K562 (cell line): ENCODE results near the gene MTHFR. TPM values are rescaled to one million over a fixed set of nuclear protein-coding genes. Genes with fewer than 3 reads are reported as not detected.
A peak's percentile ranks its signal among the peaks of the same experiment; 100 is the strongest.

ENCODE experiments used
- ATAC-seq: fragments of 200-7000 bp; cut with Tn5 transposase; 3 replicates; pipeline ENCODE4 v1.9.1; 2020; ENCODE audit warnings: moderate library complexity
- BruUV-seq: library from RNA; stranded (reverse); fragments of 400-500 nt; replicated peaks from 2 replicates; lab custom pipeline; 2021; lab: Mats Ljungman, UMichigan
- CTCF ChIA-PET: fragments of 300-600 bp; formaldehyde crosslinking; extraction: SDS; loops from one replicate; lab custom pipeline; 2021; ENCODE audit warnings: low intra/inter-chr PET ratio; lab: Yijun Ruan, JAX
- POLR2A ChIA-PET: fragments of 300-600, 350-650 bp; sonication (Branson Sonifier 250); formaldehyde crosslinking; extraction: SDS; loops from one replicate; lab custom pipeline; 2021; ENCODE audit warnings: antibody characterized with exemption, inconsistent platforms; lab: Yijun Ruan, JAX
- DNase-seq, 4 experiments: peaks; one replicate each; pipeline versions ENCODE4 v3.0.0 to v3.0.0-alpha.2; 2011 to 2018; ENCODE audit warnings: low spot score in 3 of 4, mixed read lengths in 3 of 4; ENCODE audit errors: extremely low read depth in 1 of 4
- FAIRE-seq: peaks from 2 replicates; lab custom pipeline; 2011; peaks lifted over from hg19 to GRCh38; lab: Jason Lieb, UNC
- H2AFZ ChIP-seq: 2 replicates; pipeline ENCODE4 v1.6.0; 2011; ENCODE audit warnings: low read depth, low read length, control low read depth, inconsistent platforms
- H3K27ac ChIP-seq: fragments of 200-600 bp; 3 replicates; pipeline ENCODE4 v1.8.0; 2011; ENCODE audit warnings: low read depth, mild to moderate bottlenecking, control low read depth, inconsistent platforms, low read length, moderate library complexity, mixed read lengths; ENCODE audit errors: extremely low read depth
- H3K27me3 ChIP-seq, 2 experiments: fragments of 300-600 bp in 1 of 2; 2 replicates in 1 of 2; 3 replicates in 1 of 2; pipeline versions ENCODE4 v1.6.0 to v1.8.0; 2011; ENCODE audit warnings: inconsistent platforms in 2 of 2, low read length in 2 of 2, mild to moderate bottlenecking in 1 of 2, mixed read lengths in 1 of 2, moderate library complexity in 1 of 2; ENCODE audit not compliant: control insufficient read depth in 2 of 2, insufficient read depth in 2 of 2
- H3K36me3 ChIP-seq: fragments of 300-600 bp; 3 replicates; pipeline ENCODE4 v1.8.0; 2011; ENCODE audit warnings: mild to moderate bottlenecking, low read length, inconsistent platforms; ENCODE audit not compliant: control insufficient read depth, insufficient read depth
- H3K4me1 ChIP-seq, 2 experiments: fragments of 200-600 bp in 1 of 2; replicated peaks in 1 of 2; 2 replicates in 1 of 2; 3 replicates in 1 of 2; pipeline versions ENCODE4 v1.5.1 to v1.8.0; 2011; ENCODE audit warnings: inconsistent platforms in 2 of 2, low read length in 2 of 2, mild to moderate bottlenecking in 1 of 2, mixed read lengths in 1 of 2, moderate library complexity in 1 of 2; ENCODE audit not compliant: control insufficient read depth in 2 of 2, insufficient read depth in 2 of 2
- H3K4me2 ChIP-seq: 2 replicates; pipeline ENCODE4 v1.6.1; 2011; ENCODE audit warnings: low read length, control low read depth, inconsistent platforms, mixed read lengths; ENCODE audit not compliant: insufficient read depth
- H3K4me3 ChIP-seq: fragments of 200-600 bp; sonication (generic), shearing (Covaris generic); 2 replicates; pipeline ENCODE4 v1.5.1; 2016; ENCODE audit warnings: control low read depth, inconsistent platforms
- H3K79me2 ChIP-seq: fragments of 200-600 bp; 3 replicates; pipeline ENCODE4 v1.8.0; 2011; ENCODE audit warnings: low read length, inconsistent platforms; ENCODE audit not compliant: control insufficient read depth, insufficient read depth
- H3K9ac ChIP-seq, 2 experiments: 2 replicates each; pipeline versions ENCODE4 v1.6.0 to v1.6.1; 2011; ENCODE audit warnings: low read depth in 2 of 2, low read length in 2 of 2, control low read depth in 1 of 2, inconsistent platforms in 1 of 2, mild to moderate bottlenecking in 1 of 2, mixed read lengths in 1 of 2; ENCODE audit not compliant: insufficient read depth in 1 of 2
- H3K9me1 ChIP-seq: one replicate; pipeline ENCODE4 v1.6.0; 2011; ENCODE audit warnings: inconsistent platforms, mild to moderate bottlenecking, low read length, moderate library complexity; ENCODE audit not compliant: control insufficient read depth, insufficient read depth
- H3K9me3 ChIP-seq: replicated peaks from 2 replicates; pipeline ENCODE4 v1.5.1; 2011; ENCODE audit warnings: low read depth, low read length, inconsistent platforms; ENCODE audit not compliant: control insufficient read depth, insufficient read depth
- H4K20me1 ChIP-seq: replicated peaks from 2 replicates; pipeline ENCODE4 v1.6.1; 2011; ENCODE audit warnings: low read length, inconsistent platforms, mixed read lengths; ENCODE audit not compliant: control insufficient read depth, insufficient read depth
- ADNP ChIP-seq: fragments of 200-800 bp; sonication (Bioruptor generic); IDR thresholded peaks from 2 replicates; pipeline ENCODE4 v1.6.1; 2016; ENCODE audit warnings: missing genetic modification characterization, missing compliant biosample characterization
- CREB3 ChIP-seq: fragments of 450-650 bp; conservative IDR thresholded peaks from 2 replicates; pipeline ENCODE4 v1.6.1; 2016; ENCODE audit warnings: missing genetic modification characterization, low read depth, mild to moderate bottlenecking, missing compliant biosample characterization, moderate library complexity
- E4F1 ChIP-seq: fragments of 250-450 bp; sonication (Bioruptor Pico); IDR thresholded peaks from 2 replicates; pipeline ENCODE4 v1.5.0; 2021; ENCODE audit warnings: mild to moderate bottlenecking, borderline replicate concordance
- HDAC2 ChIP-seq: fragments of 450-650 bp; IDR thresholded peaks from 2 replicates; pipeline ENCODE4 v1.6.1; 2016; ENCODE audit warnings: mild to moderate bottlenecking
- KAT7 ChIP-seq: sonication (generic); formaldehyde crosslinking; IDR thresholded peaks from 2 replicates; pipeline ENCODE4 v1.8.0; 2022; ENCODE audit warnings: missing genetic modification reagents, mild to moderate bottlenecking, borderline replicate concordance
- MEIS2 ChIP-seq: fragments of 450-650 bp; IDR thresholded peaks from 2 replicates; pipeline ENCODE4 v1.6.1; 2014; ENCODE audit warnings: mild to moderate bottlenecking; ENCODE audit not compliant: partially characterized antibody
- OTX1 ChIP-seq: fragments of 450-650 bp; formaldehyde crosslinking; IDR thresholded peaks from 2 replicates; pipeline ENCODE4 v1.4.0; 2022; ENCODE audit warnings: mild to moderate bottlenecking
- PATZ1 ChIP-seq: fragments of 250-450 bp; sonication (Bioruptor Pico); IDR thresholded peaks from 2 replicates; pipeline ENCODE4 v1.5.0; 2020; ENCODE audit warnings: mild to moderate bottlenecking, borderline replicate concordance
- TFAP4 ChIP-seq: sonication (generic); formaldehyde crosslinking; IDR thresholded peaks from 2 replicates; pipeline ENCODE4 v1.8.0; 2022; ENCODE audit warnings: missing genetic modification reagents, mild to moderate bottlenecking, moderate library complexity, borderline replicate concordance
- ZNF408 ChIP-seq: fragments of 250-450 bp; sonication (Bioruptor Pico); IDR thresholded peaks from 2 replicates; pipeline ENCODE4 v1.4.0; 2020; ENCODE audit warnings: low read depth, mild to moderate bottlenecking, moderate library complexity
- WGBS: fragments of 100-300 bp; shearing (Covaris generic); methylation state at CpG from one replicate; pipeline ENCODE4 v1.1.6; 2016; ENCODE audit warnings: low coverage, mixed read lengths; ENCODE audit not compliant: insufficient coverage; ENCODE audit errors: missing lambda C conversion rate; 5-methylcytosine and 5-hydroxymethylcytosine counted together
- in situ Hi-C: fragments of 300-500 bp; cut with MboI; formaldehyde crosslinking; loops from 4 replicates; pipeline ENCODE4 v1.15.0; 2018; ENCODE audit warnings: inconsistent platforms, mixed read lengths
- intact Hi-C: fragments of 100-400 bp; cut with micrococcal nuclease; formaldehyde crosslinking; loops from 2 replicates; pipeline ENCODE4 v1.14.2; 2022
- polyA plus RNA-seq, 8 experiments: library from polyadenylated mRNA; depleted of rRNA in 4 of 8; stranded (reverse) in 5 of 8; unstranded in 3 of 8; fragments of >200 nt; fragmentation: Nextera tagmentation in 2 of 8; fragmentation: Illumina TruSeq in 1 of 8; extraction: Ambion mirVana in 2 of 8; extraction: Trizol in 1 of 8; gene quantifications; 2 replicates each; pipeline versions ENCODE4 v1.2.1 to v1.2.3, GENCODE V29; 2011 to 2014; ENCODE audit warnings: inconsistent platforms in 1 of 8, missing spikeins in 1 of 8
- total RNA-seq, 7 experiments: library from RNA; depleted of rRNA in 6 of 7; stranded (reverse); fragments of >200 nt in 6 of 7; fragmentation: Illumina TruSeq in 2 of 7; extraction: Trizol in 2 of 7; gene quantifications; 2 replicates each; pipeline versions ENCODE4 v1.2.1 to v1.2.3, GENCODE V29; 2011 to 2021; ENCODE audit warnings: low replicate concordance in 1 of 7

The MTHFR gene
- total and polyA plus RNA-seq, 9 of the 15 experiments (the other 6 are each of a cell fraction or from before 2014, with no cell fraction given) = 5.0 to 104 (median 62.6) TPM

GRCh38 chr1:11831945-11832725 is 26.4 kb upstream of the MTHFR start:
- Histone ChIP-seq H3K36me3 (peaks cover 95% of the 10 kb centered on the region), H4K20me1 (no peaks in the 10 kb centered on the region), H3K27ac (no peak overlapping the region), H3K4me3 (no peak overlapping the region), H3K9me1 (no peaks in the 10 kb centered on the region), H3K27me3 (no peaks in the 10 kb centered on the region), H2AFZ (no peak overlapping the region), H3K9me3 (no peaks in the 10 kb centered on the region), H3K79me2 (no peaks in the 10 kb centered on the region), H3K9ac (peak overlapping the region in 1 of 2 experiments; percentile 58; a peak in 1 of 4 replicates), H3K4me1 (peaks cover 3 to 7% of the 10 kb centered on the region in 2 experiments; a peak in 1 of 5 replicates), H3K4me2 (no peak overlapping the region)
- in situ Hi-C loops = no loop called here
- FAIRE-seq (peak; percentile 73), ATAC-seq (peak; percentile 37), DNase-seq (peak in 1 of 4 experiments; percentile 23)
- 64% methylated on average over 9 of the region's 9 CpGs for WGBS
- CTCF ChIA-PET = interaction anchor here (0.6 kb wide), 1 partner anchor 364 kb away, joined by 3 read pairs; no protein-coding TSS in a partner anchor
- POLR2A ChIA-PET = interaction anchor here (0.7 to 5.0 kb wide), 8 partner anchors 8 to 77 kb away, joined by 3 to 72 read pairs (median 4); partner anchors contain the start of genes CLCN6 and MTHFR
- intact Hi-C loops = no loop called here
- TSS peak; percentile 5 for BruUV-seq
- no peak for TF ChIP-seq OTX1 (CRISPR knock-in tag)
- TF ChIP-seq ADNP (tag) = peak; percentile 61
- TF ChIP-seq ZNF408 (CRISPR knock-in tag) = no peak
- TF ChIP-seq E4F1 (CRISPR knock-in tag) = no peak
- no peak for TF ChIP-seq KAT7 (CRISPR knock-in tag)
- no peak for TF ChIP-seq CREB3 (tag)
- TF ChIP-seq HDAC2 = peak; percentile 70; the same call in 1 of the 2 replicates
- TF ChIP-seq MEIS2 = no peak
- peak; percentile 42 for TF ChIP-seq TFAP4 (CRISPR knock-in tag)
- TF ChIP-seq PATZ1 = no peak
